NCI-H526 (cell line): ENCODE results near the gene MICALL2.

ENCODE experiments used
- DNase-seq, 2 experiments: peaks; one replicate each; lab custom pipeline; 2025; lab: John Stamatoyannopoulos, UW

The MICALL2 gene

GRCh38 chr7:1458683-1459511 lies at the start of gene MICALL2:
Gene MICALL2, minus strand, starts transcription at chr7:1459470. Its CDS starts 144 bp downstream, at chr7:1459326.
- DNase-seq, result peak in 1 of 2 experiments; percentile 71

- peak in 1 of 2 experiments; percentile 12 for DNase-seq
These were observed 49.0 kb upstream of the MICALL2 start for GRCh38 chr7:1508277-1508758.

GRCh38 chr7:1505731-1506550 lies 46.7 kb upstream of the MICALL2 start:
- peak in 1 of 2 experiments; percentile 38 for DNase-seq

GRCh38 chr7:1503816-1504775 lies 44.8 kb upstream of the MICALL2 start, which contains the start of gene INTS1:
Gene INTS1, minus strand, starts transcription at chr7:1504389. Its CDS starts 429 bp downstream, at chr7:1503960.
- peak; percentile 81 to 96 for DNase-seq

- no peak for DNase-seq
These were observed 44.1 kb upstream of the MICALL2 start for GRCh38 chr7:1503390-1503789.

GRCh38 chr7:1502845-1503244 lies 43.6 kb upstream of the MICALL2 start:
- DNase-seq, result no peak

- DNase-seq, result no peak
These were observed 42.4 kb upstream of the MICALL2 start for GRCh38 chr7:1501487-1502270.

GRCh38 chr7:1500064-1500807 lies 41.0 kb upstream of the MICALL2 start:
- no peak for DNase-seq

- DNase-seq, result no peak
These were observed 40.2 kb upstream of the MICALL2 start for GRCh38 chr7:1499367-1500029.

GRCh38 chr7:1498370-1499305 lies 39.4 kb upstream of the MICALL2 start:
- DNase-seq, result no peak

- DNase-seq, result no peak
These were observed 38.1 kb upstream of the MICALL2 start for GRCh38 chr7:1497293-1497927.

GRCh38 chr7:1496531-1497292 lies 37.4 kb upstream of the MICALL2 start:
- DNase-seq, result no peak

GRCh38 chr7:1495564-1496242 lies 36.4 kb upstream of the MICALL2 start:
- no peak for DNase-seq

GRCh38 chr7:1494866-1495563 lies 35.7 kb upstream of the MICALL2 start:
- DNase-seq, result no peak

GRCh38 chr7:1494447-1494846 lies 35.2 kb upstream of the MICALL2 start:
- no peak for DNase-seq

GRCh38 chr7:1493571-1493970 lies 34.3 kb upstream of the MICALL2 start:
- DNase-seq, result no peak
